Stimulated activated CD4-positive, alpha-beta T cell treated with anti-CD3 and anti-CD28 coated beads, Interleukin-12 subunit alpha, Interleukin-12 subunit beta, amount 100 ng/mL, for 4 hours (primary cell): ENCODE measurements around the gene SMOC2.
"Not testable (repeated sequence)": the region's sequence is repeated elsewhere in the genome, so short reads cannot be mapped to it uniquely, and the experiment has no call there.

Experiments used
- DNase-seq: peaks from one replicate; pipeline ENCODE4 v3.0.0-alpha.2; 2020

SMOC2 gene

GRCh38 chr6:168520233-168520632 is 79.2 kb downstream of the SMOC2 start:
- DNase-seq, result no peak

GRCh38 chr6:168524571-168525001 is 83.6 kb downstream of the SMOC2 start:
- DNase-seq, result no peak

DNA sequence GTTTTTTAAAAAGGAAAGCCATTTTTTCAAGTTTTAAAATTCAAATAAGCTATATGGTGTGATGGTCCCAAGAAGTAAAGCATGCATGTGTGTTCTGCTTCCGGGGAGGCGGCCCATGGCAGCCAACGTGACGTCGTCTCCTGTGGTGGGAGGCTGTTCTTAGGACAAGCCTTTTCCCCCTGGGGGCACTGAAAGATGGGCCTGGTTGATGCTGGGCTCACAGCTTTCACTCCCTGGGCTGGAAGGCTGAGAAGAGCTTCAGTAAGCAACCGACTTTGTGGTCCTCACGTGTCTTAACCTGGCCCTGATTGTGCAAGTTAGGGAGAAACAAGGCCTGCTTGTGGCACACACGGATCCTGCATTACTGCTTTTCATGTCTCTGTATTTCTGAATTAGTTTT is 84.1 kb downstream of the SMOC2 start:
- no peak for DNase-seq

DNA sequence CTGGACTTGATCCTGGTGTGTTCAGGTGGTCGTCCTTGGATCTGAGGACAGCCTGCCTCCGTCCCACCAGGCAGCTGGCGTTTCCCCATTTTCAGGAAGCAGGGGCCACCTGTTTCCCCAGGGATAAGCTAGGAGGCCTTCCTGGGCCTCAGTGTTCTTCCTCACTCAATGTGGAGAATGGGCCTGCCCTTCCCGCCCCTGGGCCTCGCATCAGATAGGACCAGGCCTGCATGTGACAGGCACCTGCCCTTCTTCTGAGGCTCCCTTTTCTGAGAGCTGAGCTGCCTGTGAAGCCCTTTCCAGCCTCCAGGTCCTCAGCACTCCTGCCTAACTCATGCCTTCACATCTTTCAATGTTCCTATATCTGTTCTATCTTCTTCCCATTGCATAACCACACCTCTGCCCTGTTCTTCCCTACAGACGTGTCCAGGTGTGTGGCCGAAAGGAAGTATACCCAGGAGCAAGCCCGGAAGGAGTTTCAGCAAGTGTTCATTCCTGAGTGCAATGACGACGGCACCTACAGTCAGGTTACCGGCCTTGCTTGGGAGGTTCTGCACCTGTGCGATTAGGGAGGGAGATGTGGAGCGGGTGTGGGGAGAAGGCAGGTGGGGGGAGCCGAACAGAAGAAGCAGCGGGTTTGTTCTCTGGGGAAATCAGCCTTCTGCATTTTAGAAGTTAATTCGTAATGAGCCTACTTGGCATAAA is 85.1 kb downstream of the SMOC2 start:
- no peak for DNase-seq

DNA sequence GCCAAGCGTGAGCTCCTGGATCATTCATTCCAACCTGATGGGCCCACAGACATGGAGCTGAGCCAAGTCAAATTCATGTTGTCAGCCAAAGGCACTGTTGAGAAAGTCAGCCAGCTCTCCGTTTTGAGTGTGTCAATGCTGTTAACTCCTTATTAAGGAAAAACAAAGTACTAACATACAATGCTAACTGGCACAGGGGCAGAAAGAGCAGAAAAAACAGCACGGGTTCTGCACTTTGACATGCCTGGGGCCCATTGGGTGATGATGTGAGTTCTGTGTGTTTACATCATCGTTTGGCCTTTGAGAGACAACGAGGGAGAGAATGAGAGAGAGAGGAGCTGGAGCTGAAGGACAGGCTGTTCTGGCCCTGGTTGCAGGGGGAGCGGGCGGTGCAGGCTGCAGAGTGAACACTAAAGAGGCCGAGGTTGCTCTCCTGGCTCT is 85.9 kb downstream of the SMOC2 start:
- no peak for DNase-seq

DNA sequence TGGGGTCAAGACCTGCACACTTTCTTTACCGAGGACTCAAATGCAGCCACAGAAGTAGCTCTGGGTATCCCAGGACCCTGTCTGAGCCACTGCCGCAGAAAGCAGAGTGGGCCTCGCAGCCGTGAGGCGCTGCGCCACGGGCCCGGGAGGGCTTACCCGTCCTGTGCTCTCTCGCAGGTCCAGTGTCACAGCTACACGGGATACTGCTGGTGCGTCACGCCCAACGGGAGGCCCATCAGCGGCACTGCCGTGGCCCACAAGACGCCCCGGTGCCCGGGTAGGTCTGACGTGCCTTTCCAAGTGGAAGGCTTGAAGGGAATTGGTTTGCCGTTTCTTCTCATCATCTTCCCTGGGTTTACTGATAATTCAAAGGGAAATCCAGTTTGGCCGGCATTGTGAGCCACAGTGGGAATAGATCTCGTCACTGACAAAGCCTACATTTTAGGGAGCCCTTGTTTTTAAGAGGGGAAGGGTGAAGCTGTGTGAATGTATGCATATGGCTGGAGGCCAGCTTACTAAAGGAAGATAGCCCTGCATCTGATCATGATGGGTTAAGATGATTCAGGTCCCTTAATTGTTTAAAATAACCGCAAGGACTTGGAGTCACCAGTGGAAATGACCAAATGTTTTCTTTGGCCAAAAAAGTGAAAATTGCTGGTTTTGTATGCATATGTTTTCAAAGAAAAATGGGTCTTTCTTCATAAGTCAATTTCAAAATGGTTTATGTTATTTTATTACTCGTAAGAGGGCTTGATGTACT is 86.6 kb downstream of the SMOC2 start:
- DNase-seq, result no peak

DNA sequence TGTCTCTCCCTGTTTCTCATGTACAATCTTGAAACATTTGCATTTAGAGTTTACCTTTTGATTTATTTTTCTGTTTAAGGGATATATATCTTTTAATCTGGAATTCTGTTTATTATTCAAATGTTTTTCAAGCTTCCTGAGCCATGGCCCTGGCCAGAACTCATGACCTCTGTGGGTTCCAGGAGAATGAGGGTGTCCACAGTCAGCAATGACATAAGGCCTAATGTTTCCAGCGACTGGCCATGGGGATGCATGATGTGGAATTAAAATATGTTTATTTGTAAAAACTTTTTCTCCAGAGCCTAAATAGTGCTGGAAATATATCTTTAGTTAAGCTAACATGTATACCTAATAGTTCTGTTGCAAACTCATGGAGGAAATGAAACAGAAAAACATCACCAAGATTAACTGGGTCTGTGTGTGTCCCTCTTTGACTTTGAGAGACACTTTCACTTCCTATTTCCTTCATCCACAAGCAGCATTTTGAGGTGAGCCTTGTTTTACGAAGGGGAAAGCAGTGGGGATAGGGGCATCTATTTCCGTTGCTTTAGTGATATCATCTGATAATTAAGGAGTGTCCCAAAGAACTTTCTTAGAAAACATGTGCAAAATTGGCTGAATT is 87.6 kb downstream of the SMOC2 start:
- DNase-seq, result no peak

- DNase-seq, result no peak
These were observed 88.2 kb downstream of the SMOC2 start for GRCh38 chr6:168529214-168529613.

DNA sequence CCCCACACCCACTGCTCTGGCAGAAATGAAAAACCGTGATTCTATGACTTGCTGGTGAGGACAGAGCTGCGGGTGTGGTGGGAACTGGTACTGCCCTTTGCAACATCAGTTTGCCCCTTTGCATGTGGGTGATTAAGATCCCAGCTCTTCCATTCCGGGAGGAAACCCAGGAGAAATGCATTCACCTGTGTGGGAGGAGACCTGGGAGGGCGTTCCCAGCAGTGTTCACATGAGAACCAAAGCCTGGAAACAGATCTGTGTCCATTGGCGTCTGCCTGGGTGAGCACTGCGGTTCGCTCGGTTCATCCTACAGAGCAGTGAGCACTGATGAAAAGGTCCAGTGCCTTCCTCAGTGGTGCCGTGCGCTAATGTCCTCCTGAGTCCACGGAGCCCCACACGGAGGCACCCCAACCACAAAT is 89.7 kb downstream of the SMOC2 start:
- DNase-seq, result no peak

GRCh38 chr6:168532070-168532469 is 91.1 kb downstream of the SMOC2 start:
- DNase-seq, result no peak

DNA sequence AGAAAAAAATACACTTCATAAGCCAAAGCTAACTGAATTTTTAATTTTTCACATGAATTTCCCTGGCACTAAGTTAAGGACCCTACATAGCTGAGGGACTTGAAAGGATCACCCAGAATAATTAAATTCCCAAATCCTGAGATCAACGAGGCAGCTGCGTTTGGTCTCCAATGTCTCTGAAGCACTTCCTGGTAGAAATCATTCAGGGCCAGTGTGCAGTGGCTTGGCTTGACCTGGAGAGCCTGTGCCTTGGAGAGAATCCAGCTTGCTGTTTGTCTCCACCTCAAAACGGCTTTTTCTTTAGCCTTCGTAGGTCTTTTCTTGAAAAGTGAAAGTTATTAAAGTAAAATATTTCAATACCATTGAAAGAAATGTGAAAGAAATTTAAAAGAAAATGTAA is 92.4 kb downstream of the SMOC2 start:
- no peak for DNase-seq

DNA sequence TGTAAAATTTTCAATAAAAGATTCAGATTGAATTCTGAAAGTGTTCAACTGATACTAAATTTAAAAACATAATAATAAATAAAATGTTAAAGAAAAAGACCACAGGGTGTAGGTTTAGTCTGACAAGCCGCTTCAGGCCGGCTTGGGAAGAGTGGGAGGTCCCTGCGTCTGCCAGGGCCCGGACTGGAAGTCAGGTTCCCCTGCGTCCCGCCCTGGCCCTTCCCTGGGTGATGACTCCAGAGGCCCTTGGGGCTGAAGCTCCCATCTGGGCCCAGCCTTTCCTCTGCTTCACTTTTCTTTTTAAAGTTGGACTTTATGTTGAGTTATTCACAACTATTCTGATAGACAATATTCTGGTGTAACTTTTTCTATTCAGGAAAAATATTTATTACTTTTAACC is 93.3 kb downstream of the SMOC2 start:
- DNase-seq, result no peak

- DNase-seq, result no peak
These were observed 94.7 kb downstream of the SMOC2 start for GRCh38 chr6:168535711-168536110.

DNA sequence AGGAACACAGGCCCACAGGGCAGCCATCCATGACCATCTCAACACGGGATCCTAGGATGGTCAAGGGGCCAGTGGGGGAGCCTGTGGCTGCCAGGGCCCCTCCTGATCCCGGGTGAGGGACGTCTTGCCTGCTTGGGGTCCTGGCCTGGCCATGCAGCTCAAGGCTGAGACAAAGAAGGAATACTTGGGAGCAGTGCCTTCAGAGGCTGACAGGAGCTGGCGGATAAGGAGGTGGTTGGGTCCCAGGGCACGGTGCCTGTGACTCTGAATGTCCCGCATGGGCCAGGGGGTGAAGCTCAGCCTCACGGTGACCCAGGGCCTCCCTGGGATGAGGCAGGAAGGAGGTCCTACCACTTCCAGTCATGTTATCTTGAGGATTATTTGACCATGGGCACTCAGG is 95.2 kb downstream of the SMOC2 start:
- no peak for DNase-seq

GRCh38 chr6:168536665-168537539 is 95.9 kb downstream of the SMOC2 start:
- no peak for DNase-seq

- DNase-seq, result no peak
These were observed 96.5 kb downstream of the SMOC2 start for GRCh38 chr6:168537540-168537884.

DNA sequence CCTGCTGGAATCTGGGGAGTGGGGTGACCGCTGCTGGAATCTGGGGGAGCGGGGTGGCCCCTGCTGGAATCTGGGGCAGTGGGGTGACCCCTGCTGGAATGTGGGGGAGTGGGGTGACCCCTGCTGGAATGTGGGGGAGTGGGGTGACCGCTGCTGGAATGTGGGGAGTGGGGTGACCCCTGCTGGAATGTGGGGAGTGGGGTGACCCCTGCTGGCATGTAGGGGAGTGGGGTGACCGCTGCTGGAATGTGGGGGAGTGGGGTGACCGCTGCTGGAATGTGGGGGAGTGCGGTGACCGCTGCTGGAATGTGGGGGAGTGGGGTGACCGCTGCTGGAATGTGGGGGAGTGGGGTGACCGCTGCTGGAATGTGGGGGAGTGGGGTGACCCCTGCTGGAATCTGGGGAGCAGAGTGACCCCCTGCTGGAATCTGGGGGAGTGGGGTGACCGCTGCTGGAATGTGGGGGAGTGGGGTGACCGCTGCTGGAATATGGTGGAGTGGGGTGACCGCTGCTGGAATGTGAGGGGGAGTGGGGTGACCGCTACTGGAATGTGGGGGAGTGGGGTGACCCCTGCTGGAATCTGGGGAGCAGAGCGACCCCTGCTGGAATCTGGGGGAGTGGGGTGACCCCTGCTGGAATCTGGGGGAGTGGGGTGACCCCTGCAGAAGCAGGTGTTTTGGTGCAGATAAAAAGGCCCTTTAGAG is 97.4 kb downstream of the SMOC2 start:
- not testable (repeated sequence) for DNase-seq

GRCh38 chr6:168538892-168539811 is 98.2 kb downstream of the SMOC2 start:
- no peak for DNase-seq

DNA sequence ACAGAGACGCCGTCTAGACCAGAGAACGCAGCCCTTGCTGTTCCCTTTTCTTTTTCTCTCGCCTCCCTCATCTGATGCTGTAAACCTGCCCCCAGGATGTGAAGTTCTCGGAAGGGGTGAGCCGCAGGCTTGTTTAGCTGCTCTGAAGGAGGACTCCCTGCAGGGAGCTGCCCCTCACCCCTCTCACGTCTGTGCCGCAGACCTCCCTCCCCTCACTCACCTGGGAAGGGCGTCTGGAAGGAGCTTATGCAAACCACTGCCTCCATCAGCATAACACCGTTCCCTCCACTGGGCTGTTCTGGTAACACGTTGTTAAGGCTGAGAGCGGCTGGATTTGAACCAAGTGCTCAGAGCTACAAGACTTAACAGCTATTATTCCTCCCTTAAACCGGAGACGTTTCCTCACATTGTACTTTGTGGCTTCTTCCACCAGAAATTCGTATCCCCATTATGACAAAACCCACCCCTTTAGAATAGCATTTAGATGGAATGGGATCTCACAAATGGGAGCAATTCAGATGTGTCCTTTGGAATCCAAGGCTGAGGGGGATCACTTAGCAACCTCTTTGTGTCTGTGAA is 99.8 kb downstream of the SMOC2 start:
- no peak for DNase-seq

GRCh38 chr6:168541307-168541706 is 100.3 kb downstream of the SMOC2 start:
- no peak for DNase-seq

- DNase-seq, result no peak
These were observed 101.3 kb downstream of the SMOC2 start for GRCh38 chr6:168542301-168542700.
